Lower leg skin (tissue), 4 donors: Measurements from ENCODE around the gene DHRSX. TPM values are rescaled to one million over a fixed set of nuclear protein-coding genes. Genes with fewer than 3 reads are reported as not detected.
"Not testable (repeated sequence)": the region's sequence is repeated elsewhere in the genome, so short reads cannot be mapped to it uniquely, and the experiment has no call there.

ENCODE experiments used
- DNase-seq, 2 donors: peaks; one replicate each; pipeline ENCODE4 v3.0.0-alpha.2; 2019; ENCODE audit warnings: low spot score in 2 of 2
- H3K4me3 ChIP-seq: fragments of 200-600 bp; sonication (generic); 2 replicates; pipeline ENCODE4 v1.5.1; 2017; ENCODE audit warnings: mild to moderate bottlenecking, low read depth; ENCODE audit not compliant: poor library complexity, severe bottlenecking
- CTCF ChIP-seq, 3 donors: fragments of 450-650 bp; IDR thresholded peaks; one replicate each; pipeline ENCODE4 v1.5.1; 2016; ENCODE audit warnings: antibody characterized with exemption in 3 of 3, mild to moderate bottlenecking in 3 of 3, moderate library complexity in 2 of 3
- POLR2A ChIP-seq, 2 donors: fragments of 450-650 bp; IDR thresholded peaks; one replicate each; pipeline ENCODE4 v1.6.1; 2016 to 2017; ENCODE audit warnings: antibody characterized with exemption in 2 of 2, mild to moderate bottlenecking in 1 of 2, moderate library complexity in 1 of 2
- WGBS, 2 donors: methylation state at CpG; one replicate each; pipeline ENCODE4 v1.1.5; 2018; 5-methylcytosine and 5-hydroxymethylcytosine counted together
- intact Hi-C: fragments of 100-400 bp; cut with DNase I; formaldehyde crosslinking; loops from one replicate; pipeline ENCODE4 v1.15.0; 2023; ENCODE audit warnings: low total_unique reads
- total RNA-seq, 4 donors: library from RNA; depleted of rRNA; stranded (reverse); fragments of >200 nt; gene quantifications; one replicate each; pipeline ENCODE4 v1.1.0, GENCODE V29; 2016

Gene DHRSX
- total RNA-seq, 4 donors from 2014 or later = 10.9 to 21.7 (median 16.2) TPM

DNA sequence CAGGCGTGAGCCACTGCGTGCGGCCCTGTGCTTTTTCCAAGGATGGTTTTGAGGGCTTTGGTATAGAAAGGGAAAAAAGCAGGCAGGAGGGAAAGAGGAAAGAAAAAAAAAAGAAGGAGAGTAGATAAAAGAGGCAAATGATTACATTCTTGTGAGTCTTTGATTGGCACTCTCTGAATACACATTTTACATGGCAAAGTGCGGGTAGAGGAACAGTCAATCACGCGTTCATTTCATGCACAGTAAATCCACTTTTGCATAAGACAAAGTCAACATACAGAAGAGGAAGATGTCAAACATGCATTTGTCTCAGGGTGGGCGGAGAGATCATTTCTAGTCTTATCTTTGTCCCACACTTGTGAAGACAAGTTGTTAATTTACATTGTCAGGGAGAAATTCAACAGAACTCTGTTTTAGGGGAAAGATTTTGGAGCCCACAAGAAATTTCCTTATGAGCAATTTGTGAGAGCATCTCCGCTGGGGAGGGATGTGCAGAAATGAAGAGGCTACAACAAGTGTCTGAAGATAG lies 183.2 kb downstream of the DHRSX start:
- no peak for TF ChIP-seq CTCF (IDR thresholded peaks at IDR 0.05)
- TF ChIP-seq POLR2A (IDR thresholded peaks at IDR 0.05) = no peak
- intact Hi-C loops = no loop called here
- 80 to 94% methylated on average over 8 of the region's 8 CpGs for WGBS, 2 donors
- no peak for DNase-seq
- H3K4me3 ChIP-seq = no peak overlapping the region

DNA sequence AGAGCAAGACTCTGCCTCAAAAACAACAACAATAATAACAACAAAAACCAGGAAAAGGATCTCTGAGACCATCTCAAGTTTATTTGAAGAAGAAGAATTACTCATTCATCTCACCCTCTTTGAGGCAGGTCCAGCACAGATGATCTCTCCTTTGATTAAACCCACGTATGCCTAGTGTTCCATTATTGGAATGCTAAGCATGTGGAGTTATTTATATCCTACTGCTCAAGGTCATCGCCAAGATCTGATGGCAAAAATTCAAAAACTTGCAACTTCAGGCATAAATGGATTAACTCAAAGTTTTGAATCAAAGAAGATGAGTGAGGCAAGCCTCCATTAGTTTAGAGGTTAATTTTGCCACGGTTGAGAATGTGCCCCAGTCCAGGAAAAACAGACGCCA lies 184.2 kb downstream of the DHRSX start:
- intact Hi-C loops = no loop called here
- WGBS, 2 donors = 47 to 57% methylated on average over 4 of the region's 4 CpGs
- no peak overlapping the region for H3K4me3 ChIP-seq
- no peak for DNase-seq
- TF ChIP-seq POLR2A (IDR thresholded peaks at IDR 0.05) (no peak), CTCF (IDR thresholded peaks at IDR 0.05) (no peak)

GRCh38 chrX:2315434-2315833 lies 185.3 kb downstream of the DHRSX start:
- H3K4me3 ChIP-seq = no peak overlapping the region
- no peak for DNase-seq
- intact Hi-C loops = no loop called here
- TF ChIP-seq CTCF (IDR thresholded peaks at IDR 0.05) (no peak), POLR2A (IDR thresholded peaks at IDR 0.05) (no peak)
- 94 to 98% methylated on average over 5 of the region's 5 CpGs for WGBS, 2 donors

- intact Hi-C loops = no loop called here
- peak in 1 of 2 donors; percentile 4 for DNase-seq
- 90% methylated on average over 13 to 14 of the region's 14 CpGs for WGBS, 2 donors
- TF ChIP-seq POLR2A (IDR thresholded peaks at IDR 0.05) (no peak), CTCF (IDR thresholded peaks at IDR 0.05) (no peak)
- no peak overlapping the region for H3K4me3 ChIP-seq
These were observed 185.9 kb downstream of the DHRSX start for GRCh38 chrX:2314831-2315365.

DNA sequence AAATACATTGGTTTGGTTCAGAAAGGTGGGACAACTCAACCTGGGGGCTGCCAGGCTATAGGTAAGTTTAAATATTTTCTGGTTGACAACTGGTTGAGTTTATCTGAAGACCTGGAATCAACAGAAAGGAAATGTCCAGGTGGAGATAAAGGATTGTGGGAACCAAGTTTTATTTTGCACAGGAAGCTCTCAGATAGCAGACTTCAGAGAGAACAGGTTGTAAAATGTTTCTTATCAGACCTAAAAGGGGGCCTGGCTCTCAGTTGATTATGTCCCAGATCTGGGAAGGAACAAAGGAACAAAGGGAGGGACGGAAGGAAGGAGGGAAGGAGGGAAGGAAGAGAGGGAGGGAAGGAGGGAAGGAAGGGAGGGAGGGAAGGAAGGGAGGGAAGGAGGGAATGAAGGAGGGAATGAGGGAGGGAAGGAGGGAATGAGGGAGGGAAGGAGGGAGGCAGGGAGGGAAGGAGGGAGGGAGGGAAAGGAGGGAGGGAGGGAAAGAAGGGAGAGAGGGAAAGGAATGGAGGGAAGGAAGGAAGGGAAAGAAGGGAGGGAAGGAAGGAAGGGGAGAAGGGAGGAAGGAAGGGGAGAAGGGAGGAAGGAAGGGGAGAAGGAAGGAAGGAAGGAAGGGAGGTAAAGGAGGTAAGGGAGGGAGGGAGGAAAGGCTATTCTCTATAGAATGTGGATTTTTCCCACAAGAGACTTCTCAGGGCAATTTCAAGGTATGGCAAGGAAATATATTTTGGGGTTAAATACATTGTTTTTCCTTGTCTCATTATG lies 186.7 kb downstream of the DHRSX start:
- no peak for DNase-seq
- 77 to 88% methylated on average over 1 of the region's 1 CpG for WGBS, 2 donors
- no peak for TF ChIP-seq CTCF (IDR thresholded peaks at IDR 0.05)
- TF ChIP-seq POLR2A (IDR thresholded peaks at IDR 0.05) = no peak
- H3K4me3 ChIP-seq = no peak overlapping the region
- intact Hi-C loops = no loop called here

GRCh38 chrX:2312061-2312591 lies 188.7 kb downstream of the DHRSX start:
- DNase-seq, H3K4me3 ChIP-seq, intact Hi-C loops: not testable (repeated sequence)
- WGBS, 2 donors = 73 to 78% methylated on average over 5 of the region's 5 CpGs
